C4-2B (cell line): Measurements from ENCODE around the gene AGFG2.

Experiments used
- CTCF ChIP-seq: fragments of 450-650 bp; conservative IDR thresholded peaks from 2 replicates; pipeline ENCODE4 v1.5.1; 2017; ENCODE audit warnings: mild to moderate bottlenecking
- ZFX ChIP-seq: fragments of 450-650 bp; IDR thresholded peaks from 2 replicates; pipeline ENCODE4 v1.6.1; 2017

- TF ChIP-seq CTCF (no peak), ZFX (no peak)
Observed at GRCh38 chr7:100493476-100494264, 45.3 kb upstream of the AGFG2 start.
